HT1080 (cell line): Measurements from ENCODE around the gene NR2F6. TPM values are rescaled to one million over a fixed set of nuclear protein-coding genes. Genes with fewer than 3 reads are reported as not detected.

Source experiments
- DNase-seq: peaks from one replicate; pipeline ENCODE4 v3.0.0-alpha.2; 2015; ENCODE audit warnings: low read depth
- total RNA-seq: library from RNA; depleted of rRNA; stranded (reverse); fragments of >200 nt; shearing (Covaris generic); gene quantifications from 2 replicates; pipeline ENCODE4 v1.2.3, GENCODE V29; 2014

NR2F6 gene
- total RNA-seq, 1 experiment from 2014 or later, result 89.7 TPM

DNA sequence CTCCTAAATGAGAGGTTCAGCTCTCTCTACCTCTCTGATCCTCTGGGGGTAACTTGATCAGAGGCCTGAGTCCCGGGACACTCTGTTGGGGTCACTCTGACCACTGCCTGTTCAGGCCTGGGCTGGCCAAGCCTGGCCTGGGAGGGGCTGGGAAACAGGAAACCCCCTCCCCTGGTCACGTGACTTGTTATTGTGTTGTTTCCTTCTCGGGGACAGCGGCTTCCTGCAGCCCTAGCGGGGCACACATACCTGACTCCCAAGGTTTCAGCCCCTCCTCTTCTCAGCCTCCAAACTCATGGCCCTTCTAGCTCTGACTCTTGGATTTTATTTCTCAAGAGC lies 18.9 kb upstream of the NR2F6 start, which contains the start of gene USHBP1:
Gene USHBP1 (minus strand): TSS at position 105 of the 339 bp plus-strand sequence. CDS start 446 bp downstream, outside the sequence.
- DNase-seq, result no peak

DNA sequence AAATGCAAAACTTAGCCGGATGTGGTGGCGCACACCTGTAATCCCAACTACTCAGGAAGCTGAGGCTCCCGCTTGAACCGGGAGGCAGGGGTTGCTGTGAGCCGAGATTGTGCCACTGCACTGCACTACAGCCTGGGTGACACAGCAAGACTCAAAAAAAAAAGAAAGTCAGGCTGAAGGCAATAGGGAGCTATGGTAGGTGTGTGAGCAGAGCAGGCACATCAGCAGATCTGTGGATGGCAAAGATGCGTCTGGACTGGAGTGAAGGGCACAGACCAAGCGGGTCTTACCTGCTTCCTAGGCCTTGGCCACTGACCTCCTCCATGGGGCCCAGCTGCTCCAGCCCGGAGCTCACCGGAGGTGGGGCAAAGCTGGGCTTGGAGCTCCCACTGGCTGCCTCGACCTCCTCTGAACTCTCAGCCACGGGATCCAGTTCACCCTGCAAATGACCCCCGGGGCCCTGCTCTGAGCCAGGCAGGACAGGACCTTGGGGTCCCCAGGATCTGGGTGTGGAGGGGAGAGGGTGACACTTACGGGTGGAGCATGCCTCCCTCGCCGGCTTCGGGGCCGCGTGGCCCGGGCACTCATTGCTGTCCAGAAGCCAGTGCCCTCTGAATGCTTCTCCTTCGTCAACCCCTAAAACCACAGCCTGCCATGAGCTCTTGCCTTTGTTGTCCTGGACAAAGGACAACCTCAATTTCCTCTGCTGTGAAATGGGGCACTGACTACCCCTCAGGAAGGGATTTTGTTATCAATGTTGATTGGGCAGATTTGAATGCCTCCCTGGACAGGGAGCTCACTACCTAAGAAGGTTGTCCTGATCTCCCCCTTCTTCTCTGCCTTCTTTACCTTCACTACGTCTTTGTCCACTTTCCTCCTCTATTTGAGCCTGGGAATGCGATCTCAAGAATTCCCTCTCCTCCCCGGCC lies 18.3 kb upstream of the NR2F6 start:
- DNase-seq, result no peak

GRCh38 chr19:17262557-17262956 lies 16.8 kb upstream of the NR2F6 start:
- no peak for DNase-seq

DNA sequence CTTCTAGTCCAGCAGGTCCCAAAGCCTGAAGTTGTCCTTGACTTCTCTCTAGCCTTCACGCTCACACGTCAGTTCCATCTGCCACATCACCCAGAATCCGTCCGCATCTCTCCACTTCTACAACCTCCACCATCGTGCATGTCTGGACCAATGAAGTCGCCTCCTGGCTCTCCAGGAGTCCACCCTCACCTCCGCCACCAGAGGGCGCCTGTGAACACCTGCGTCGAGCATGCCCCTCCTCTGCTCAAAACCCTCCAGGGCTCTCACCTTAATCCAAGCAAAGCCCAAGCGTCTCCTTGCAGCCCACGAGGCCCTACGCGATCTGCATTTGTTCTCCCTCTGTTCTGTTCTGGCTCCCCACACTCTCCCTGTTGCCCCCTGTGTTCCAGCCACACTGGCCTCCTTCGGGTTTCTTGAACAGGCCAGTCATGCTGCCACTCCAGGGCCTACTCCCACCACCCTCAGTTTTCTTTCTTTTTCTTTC lies 15.2 kb upstream of the NR2F6 start:
- peak; percentile 80 for DNase-seq

DNA sequence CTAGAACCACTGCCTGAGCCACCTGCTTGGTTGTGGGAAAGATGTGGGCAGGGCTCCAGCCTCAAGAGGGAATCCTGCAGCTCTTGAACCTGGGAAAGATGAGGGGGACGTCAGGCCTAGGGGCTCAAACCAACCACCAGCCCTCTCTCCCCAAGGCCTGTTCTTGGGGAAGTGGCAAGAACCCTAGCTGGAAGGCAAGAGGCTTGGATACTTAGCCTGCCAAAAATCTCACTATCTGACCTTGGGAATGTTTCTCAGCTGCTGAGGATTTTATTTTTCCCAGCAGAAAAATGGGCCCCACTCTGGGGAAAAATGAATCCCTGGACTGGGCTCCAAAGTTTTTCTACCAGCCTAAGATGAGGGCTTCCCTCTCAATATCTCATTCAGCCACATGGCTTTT lies 14.2 kb upstream of the NR2F6 start:
- DNase-seq, result no peak

GRCh38 chr19:17259118-17259780 lies 13.5 kb upstream of the NR2F6 start:
- DNase-seq, result no peak

DNA sequence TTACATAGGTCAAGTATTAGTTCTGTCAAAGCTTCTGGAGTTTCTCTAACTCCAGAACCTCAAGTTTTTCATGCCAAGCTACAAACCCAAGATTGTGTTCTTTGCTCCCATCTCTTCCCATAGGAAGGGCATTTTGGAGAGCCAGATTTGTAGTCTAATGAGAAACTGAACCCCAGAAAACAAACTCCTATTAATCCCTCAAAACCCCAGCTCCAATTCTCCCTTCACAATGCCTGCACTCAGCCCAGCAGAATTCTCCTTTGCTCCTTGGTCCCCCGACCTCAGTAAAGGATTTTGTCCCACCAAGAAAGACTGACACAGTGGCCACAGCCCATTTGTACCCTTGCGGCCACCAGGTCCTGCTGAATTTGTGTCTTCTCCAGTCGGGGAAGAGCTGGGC lies 10.4 kb upstream of the NR2F6 start:
- no peak for DNase-seq

DNA sequence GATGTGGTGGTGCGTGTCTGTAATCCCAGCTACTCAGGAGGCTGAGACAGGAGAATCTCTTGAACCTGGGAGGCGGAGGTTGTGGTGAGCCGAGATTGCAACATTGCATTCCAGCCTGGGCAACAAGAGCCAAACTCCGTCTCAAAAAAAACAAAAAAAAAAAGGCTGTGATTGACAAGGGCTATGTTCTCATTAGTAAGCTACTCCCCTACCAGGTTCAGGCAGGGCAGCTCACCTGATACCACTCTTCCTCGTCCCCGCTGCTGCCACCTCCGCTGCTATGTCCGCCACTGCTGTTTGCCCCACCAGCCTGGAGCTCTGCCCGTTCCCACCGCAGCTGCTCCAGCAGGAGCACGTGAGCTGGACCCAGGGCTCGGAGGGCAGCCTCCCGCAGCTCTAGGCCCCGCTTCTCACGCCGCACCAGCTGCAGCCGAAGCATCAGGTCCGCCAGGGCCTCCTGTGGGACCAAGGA lies 9.5 kb upstream of the NR2F6 start:
- DNase-seq, result peak; percentile 48

- peak; percentile 26 for DNase-seq
Observed at GRCh38 chr19:17254636-17255035, 8.9 kb upstream of the NR2F6 start.

DNA sequence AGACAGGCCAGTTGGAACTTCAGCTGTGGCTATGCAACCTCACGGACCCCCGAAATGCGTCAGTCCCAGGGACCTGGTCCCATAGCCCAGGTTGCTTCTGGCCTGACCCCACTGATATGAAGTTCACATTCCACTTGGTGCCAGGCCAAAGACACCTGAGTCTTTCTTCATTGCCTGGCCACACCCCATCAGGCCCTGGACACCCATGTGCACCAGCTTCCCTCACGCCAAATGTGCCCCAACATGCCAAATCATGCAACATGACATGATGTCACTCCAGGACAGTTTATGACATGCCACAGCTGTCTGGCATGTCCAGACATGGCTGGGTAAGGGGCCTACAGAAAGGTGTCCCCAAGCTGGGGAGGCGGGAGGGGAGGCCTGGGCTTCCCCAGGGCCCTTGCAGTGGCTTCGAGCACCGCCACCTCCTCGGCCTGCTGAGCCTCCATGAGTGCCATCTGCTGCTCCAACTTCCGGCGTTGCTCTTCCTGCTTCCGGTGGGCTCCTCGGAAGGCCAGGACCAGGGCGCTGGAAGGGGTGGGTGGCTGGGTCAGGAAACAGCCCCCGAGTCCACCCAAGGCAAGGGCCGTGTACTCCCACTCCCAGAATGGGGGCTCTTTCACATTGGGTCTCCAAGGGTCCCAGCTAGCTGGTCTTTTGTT lies 4.3 kb upstream of the NR2F6 start:
- DNase-seq, result no peak

DNA sequence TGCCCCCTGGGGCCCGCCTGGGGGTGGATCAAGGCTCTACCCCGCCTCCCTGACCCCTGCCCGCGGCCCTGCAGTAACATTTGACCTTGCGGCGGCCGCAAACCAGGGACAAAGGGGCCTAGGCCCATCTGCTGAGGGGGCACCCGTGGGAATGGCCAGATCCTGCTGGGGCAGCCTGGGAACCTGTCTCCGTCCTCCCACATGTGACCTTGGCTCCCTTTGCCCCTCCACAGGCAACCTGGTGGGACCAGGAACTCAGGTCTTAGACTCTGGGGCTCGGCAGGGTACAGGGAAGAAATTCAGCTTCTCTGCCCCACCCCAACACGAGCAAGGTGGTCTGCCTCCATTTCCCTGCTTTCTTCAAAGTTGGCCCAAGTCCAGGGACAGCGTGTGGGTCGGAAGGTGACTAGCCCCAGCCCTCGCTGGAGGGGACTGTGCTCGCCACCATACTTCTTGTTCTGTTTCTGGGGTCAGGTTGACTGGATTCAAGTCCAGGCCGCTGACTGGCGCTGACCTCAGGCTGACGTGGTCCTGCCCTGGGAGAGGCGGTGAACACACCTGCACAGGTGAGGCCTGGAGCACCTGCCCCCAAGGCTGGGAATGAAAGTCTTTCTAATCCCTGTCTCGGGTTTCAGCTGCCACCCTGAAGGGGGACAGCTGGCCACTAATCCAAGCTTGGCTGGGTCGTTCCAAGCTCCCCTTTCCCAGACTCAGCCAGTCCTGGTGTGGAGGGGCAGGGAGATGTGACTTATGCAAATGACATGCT lies 2.5 kb upstream of the NR2F6 start:
- no peak for DNase-seq

- DNase-seq, result peak; percentile 41
Observed at GRCh38 chr19:17246681-17247425, 1.1 kb upstream of the NR2F6 start.

DNA sequence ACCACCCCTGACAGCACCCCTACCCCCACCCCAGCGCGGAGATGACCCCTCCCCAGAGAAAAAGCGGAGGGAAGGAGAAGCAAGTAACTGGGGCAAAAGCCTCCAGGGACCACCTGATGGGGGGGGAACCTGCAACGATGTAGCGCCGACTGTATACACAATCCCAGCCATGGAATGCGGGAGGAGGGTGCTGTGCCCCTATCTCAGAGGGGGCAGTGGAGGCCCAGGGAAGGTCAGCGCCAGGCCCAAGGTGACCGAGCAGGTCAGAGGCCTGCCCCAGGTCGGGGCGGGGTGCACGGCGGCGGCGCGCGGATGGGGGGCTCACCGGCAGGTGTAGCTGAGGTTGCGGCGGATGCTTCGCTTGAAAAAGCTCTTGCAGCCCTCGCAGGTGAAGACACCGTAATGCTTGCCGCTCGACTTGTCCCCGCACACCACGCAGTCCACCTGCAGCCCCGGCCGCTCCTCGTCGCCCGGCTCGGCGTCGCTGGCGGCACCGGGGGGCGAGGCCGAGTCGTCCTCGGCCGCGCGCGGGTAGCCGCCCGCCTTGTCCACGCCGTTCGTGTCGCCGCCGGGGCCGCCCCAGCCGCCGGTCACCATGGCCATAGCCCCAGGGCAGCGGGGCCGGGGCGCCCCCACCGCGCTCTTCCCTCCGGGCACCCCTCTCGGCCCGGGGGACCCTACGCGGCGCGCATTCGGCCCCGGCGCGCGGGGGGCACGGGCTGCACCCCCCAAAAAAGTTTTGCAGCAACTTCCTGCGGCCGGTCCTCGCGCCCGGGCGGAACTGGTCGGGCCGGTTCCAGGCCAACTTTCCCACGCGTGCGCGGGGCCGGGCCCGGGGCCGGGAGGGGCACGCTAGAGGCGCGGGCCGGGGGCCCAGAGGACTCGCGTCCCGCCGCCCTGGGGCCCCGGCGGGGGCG lies 843 bp downstream of the NR2F6 start:
- DNase-seq, result no peak

- DNase-seq, result no peak
Observed at GRCh38 chr19:17243830-17244617, 1.7 kb downstream of the NR2F6 start.

GRCh38 chr19:17243211-17243829 lies 2.4 kb downstream of the NR2F6 start:
- DNase-seq, result no peak

DNA sequence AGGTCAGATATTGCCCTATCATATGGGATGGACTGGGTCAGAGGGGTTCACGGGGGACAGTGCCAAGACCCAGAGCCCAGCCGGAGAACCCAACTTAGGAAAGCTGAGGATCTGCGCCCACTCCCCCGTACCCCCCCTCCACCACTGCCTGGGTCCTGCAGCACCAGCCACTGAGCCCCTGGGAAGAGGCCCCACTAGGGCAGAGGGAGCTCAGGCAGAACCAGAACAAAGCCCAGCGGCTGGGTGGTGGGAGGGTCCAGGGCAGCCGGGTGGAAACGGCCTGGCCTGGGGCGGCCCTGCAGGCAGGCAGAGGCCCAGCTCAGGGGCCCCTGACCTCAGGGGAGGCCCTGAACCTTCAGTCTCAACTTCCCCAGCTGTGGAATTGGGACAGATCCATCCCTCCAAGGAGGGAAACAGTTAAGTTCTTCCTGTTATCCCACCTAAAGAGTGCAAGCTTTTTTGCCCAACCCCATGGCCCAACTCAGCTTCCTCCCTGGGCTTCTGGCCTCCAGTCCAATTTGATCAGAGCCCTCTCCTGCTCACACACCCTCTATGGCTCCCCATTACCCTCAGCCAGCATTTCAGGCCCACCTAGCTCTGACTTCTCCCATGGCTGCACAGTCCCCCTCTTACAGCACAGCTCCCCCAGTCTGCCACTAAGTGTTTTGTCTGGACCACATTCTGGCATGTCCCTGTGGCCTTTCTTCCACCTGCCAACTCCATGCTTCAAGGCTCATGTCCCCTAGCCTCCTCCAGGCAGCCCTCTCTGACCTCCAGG lies 3.1 kb downstream of the NR2F6 start:
- DNase-seq, result no peak

GRCh38 chr19:17240826-17241399 lies 4.8 kb downstream of the NR2F6 start:
- no peak for DNase-seq
